ENCODE data around the gene ACVR1B. TPM values are rescaled to one million over a fixed set of nuclear protein-coding genes. Genes with fewer than 3 reads are reported as not detected.

The ACVR1B gene
- total and polyA plus RNA-seq, 2 experiments from 2014 or later, result 11.9 to 46.4 TPM

DNA sequence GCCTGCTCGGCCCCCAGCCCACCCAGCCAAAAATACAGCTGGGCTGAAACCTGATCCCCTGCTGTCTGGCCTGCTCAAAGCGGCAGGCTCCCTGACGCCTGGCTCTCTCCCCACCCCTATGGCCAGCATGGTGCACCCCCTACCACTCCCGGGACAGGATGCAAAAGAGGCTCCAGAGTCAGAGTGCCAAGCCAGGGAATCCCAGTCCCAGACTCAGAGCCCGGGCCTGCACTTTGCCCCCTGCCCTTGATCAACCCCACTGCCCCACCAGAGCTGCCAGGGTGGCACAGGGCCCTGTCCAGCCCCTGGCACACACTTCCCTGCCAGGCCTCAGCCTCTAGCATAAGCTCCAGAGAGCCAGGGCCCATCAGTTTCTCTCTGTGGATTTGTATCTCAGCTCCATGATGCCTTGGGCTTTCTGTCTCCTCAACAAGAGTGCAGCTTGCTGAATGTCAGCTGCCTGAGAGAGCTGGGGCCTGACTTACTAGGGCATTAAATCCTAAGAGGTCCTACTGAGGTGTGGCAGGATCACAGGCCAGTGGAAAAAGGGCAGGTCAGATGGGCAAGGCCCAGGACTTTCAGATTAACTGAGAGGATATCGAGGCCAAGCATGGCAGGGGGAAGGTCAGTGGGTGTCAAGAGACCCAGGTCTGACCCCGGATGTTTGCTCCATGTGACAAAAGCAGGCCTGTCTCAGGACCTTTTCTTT, 30.3 kb upstream of the ACVR1B start:
- Histone ChIP-seq H3K4me3 (no peak overlapping the region), H3K27ac (peak overlapping the region; percentile 84), H3K36me3 (no peaks in the 10 kb centered on the region), H3K4me1 (ENCODE audit: low read depth) (peaks cover 35% of the 10 kb centered on the region), H3K27me3 (no peaks in the 10 kb centered on the region), H3K9me3 (ENCODE audit: low read depth) (no peaks in the 10 kb centered on the region)
- peak in 1 of 2 donors; percentile 78 for DNase-seq (ENCODE audit: low read depth in 1 of 2, low spot score in 1 of 2)
- TF ChIP-seq, protein P1, sequence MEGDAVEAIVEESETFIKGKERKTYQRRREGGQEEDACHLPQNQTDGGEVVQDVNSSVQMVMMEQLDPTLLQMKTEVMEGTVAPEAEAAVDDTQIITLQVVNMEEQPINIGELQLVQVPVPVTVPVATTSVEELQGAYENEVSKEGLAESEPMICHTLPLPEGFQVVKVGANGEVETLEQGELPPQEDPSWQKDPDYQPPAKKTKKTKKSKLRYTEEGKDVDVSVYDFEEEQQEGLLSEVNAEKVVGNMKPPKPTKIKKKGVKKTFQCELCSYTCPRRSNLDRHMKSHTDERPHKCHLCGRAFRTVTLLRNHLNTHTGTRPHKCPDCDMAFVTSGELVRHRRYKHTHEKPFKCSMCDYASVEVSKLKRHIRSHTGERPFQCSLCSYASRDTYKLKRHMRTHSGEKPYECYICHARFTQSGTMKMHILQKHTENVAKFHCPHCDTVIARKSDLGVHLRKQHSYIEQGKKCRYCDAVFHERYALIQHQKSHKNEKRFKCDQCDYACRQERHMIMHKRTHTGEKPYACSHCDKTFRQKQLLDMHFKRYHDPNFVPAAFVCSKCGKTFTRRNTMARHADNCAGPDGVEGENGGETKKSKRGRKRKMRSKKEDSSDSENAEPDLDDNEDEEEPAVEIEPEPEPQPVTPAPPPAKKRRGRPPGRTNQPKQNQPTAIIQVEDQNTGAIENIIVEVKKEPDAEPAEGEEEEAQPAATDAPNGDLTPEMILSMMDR (IDR thresholded peaks at IDR 0.05; ENCODE audit: low read depth, low read length), result no peak

DNA sequence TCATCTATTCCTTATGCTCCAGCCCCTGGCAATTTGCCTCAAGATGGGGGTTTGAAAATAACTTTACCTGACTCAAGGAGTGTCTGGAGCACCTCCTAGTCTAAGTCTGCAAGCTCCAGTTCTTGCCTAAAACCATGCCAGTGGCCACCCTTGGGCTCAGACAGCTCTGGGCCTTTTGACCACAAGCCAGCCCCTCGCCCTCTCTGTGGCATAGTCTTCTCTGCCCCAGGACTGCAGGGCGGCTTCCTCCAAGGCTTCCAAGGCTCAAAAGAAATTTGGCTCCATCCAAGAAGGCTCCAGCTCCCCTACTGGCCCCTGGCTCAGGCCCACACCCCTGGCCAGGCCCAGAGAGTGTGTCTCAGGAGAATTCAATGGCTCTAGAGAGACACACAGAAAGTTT, 29.4 kb upstream of the ACVR1B start:
- no peaks in the 10 kb centered on the region for H3K27me3 ChIP-seq
- TF ChIP-seq, protein P1 (IDR thresholded peaks at IDR 0.05; ENCODE audit: low read depth, low read length), result no peak
- no peaks in the 10 kb centered on the region for H3K9me3 ChIP-seq (ENCODE audit: low read depth)
- no peaks in the 10 kb centered on the region for H3K36me3 ChIP-seq
- peak overlapping the region; percentile 84 for H3K27ac ChIP-seq
- H3K4me3 ChIP-seq, result no peak overlapping the region
- peaks cover 43% of the 10 kb centered on the region for H3K4me1 ChIP-seq (ENCODE audit: low read depth)
- DNase-seq (ENCODE audit: low read depth in 1 of 2, low spot score in 1 of 2), result no peak

DNA sequence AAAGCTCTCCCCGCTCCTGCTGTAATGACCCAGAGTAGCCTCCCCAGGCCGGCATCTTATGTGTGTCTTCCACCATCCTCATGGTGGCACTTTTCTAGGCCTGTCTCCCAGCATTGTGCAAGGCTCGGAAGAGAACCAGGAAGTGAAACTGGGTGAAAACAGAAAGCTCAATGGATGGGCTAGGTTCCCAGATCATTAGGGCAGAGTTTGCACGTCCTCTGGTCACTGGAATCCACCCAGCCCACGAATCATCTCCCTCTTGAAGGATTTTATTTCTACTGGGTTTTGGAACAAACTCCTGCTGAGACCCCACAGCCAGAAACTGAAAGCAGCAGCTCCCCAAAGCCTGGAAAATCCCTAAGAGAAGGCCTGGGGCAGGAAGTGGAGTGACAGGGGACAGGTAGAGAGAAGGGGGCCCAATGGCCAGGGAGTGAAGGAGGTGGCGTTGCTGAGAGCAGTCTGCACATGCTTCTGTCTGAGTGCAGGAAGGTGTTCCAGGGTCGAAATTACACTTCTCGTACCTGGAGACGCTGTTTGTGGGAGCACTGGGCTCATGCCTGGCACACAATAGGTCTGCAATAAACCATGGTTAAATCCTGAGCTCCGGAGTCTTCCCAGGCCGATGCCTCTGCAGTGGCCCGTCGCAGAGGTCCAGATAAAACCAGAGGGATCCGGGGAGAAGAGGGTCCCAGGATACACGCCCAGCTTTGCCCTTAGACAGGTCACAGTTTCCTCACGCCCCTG, 28.6 kb upstream of the ACVR1B start:
- TF ChIP-seq, protein P1 (IDR thresholded peaks at IDR 0.05; ENCODE audit: low read depth, low read length), result peak; percentile 18
- no peak overlapping the region for H3K4me3 ChIP-seq
- H3K27ac ChIP-seq, result no peak overlapping the region
- H3K9me3 ChIP-seq (ENCODE audit: low read depth), result no peaks in the 10 kb centered on the region
- H3K4me1 ChIP-seq (ENCODE audit: low read depth), result peaks cover 38% of the 10 kb centered on the region
- H3K36me3 ChIP-seq, result no peaks in the 10 kb centered on the region
- no peaks in the 10 kb centered on the region for H3K27me3 ChIP-seq
- DNase-seq (ENCODE audit: low read depth in 1 of 2, low spot score in 1 of 2), result peak in 1 of 2 donors; percentile 87

DNA sequence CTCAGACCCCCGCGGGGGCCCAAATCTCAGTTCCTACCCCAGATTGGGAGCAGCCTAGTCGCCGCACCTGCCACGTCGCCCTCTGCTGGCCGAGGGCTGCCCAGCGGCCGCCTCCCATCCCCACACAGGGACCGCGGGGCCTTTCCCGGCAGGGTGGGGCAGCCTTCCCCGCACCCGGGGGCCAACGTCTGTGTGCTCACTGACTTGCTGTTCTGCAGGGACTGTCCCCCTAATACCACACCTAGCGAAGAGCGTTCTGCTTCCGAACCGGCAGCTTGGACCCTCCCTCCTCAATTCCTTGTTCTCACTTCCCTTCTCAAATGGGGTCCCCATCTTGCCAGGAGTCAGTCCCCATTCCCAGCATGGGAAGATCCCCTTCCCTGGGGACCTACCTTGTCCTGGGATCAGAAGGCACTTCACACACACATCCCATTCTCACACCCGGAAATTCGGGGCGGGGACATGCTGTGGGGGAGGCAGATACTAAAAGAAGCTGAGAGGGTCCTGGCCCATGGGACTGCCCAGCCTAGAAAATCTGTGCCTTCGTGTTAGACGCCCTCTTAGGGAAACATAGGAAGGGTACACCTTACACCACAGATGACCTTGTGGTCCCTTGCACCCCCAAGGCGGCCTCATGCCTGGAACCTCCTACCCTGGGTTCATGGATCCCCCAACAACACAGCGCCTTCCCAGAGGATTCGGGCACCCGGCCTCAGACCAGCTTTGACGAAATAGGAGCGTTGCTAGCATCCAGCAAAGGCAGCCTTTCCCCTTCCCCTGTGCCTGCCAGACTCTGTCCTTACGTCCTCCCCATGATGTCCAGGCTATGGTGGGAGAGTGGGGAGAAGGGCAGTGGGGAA, 27.8 kb upstream of the ACVR1B start:
- H3K36me3 ChIP-seq, result no peaks in the 10 kb centered on the region
- no peak overlapping the region for H3K27ac ChIP-seq
- H3K4me3 ChIP-seq, result no peak overlapping the region
- no peaks in the 10 kb centered on the region for H3K9me3 ChIP-seq (ENCODE audit: low read depth)
- no peaks in the 10 kb centered on the region for H3K27me3 ChIP-seq
- H3K4me1 ChIP-seq (ENCODE audit: low read depth), result peaks cover 35% of the 10 kb centered on the region
- TF ChIP-seq, protein P1 (IDR thresholded peaks at IDR 0.05; ENCODE audit: low read depth, low read length), result peak; percentile 92
- DNase-seq (ENCODE audit: low read depth in 1 of 2, low spot score in 1 of 2), result peak; percentile 52 to 56

DNA sequence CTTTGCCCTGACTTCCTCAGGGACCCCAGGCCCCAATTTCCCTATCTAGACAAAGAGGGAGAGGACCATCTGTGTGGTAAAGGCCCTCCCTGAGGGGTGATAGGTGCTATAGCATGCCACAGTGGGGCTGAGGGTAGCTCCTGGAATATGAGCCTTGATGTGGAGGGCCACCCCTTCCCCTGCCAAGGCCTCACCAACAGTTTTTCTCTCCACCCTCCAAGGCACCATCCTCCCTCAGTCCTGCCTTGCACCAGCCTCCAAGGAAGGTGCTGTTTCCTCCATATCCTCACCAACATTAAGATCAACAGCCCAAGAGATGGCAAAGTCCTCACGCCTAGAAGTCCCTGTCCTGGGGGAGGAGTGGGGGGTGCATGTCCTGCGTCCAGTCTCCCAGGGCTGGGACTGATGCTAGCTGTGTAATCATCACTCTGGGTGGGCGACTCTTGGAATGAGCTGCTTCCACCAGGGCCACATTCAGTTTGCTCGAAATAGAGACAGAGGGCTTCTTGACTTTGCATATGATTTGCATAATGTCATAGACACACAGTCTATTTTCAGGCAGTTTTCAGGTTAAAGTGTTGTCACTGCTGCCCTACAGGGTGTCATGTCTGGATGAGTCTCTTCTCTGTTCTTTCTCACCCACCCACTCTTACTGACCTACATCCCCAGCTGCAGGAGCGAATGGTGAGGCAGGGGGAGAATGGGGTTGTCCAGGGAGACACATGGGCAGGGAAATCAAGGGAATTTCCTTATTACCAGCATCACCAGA, 26.8 kb upstream of the ACVR1B start:
- no peak for DNase-seq (ENCODE audit: low read depth in 1 of 2, low spot score in 1 of 2)

More for the DNA sequence above, 26.8 kb upstream of the ACVR1B start:
- no peak overlapping the region for H3K4me3 ChIP-seq
- H3K27ac ChIP-seq, result no peak overlapping the region
- no peaks in the 10 kb centered on the region for H3K27me3 ChIP-seq
- TF ChIP-seq, protein P1 (IDR thresholded peaks at IDR 0.05; ENCODE audit: low read depth, low read length), result no peak
- H3K9me3 ChIP-seq (ENCODE audit: low read depth), result no peaks in the 10 kb centered on the region
- no peaks in the 10 kb centered on the region for H3K36me3 ChIP-seq
- H3K4me1 ChIP-seq (ENCODE audit: low read depth), result peaks cover 35% of the 10 kb centered on the region
